Measurements from ENCODE around the gene ABRACL.

DNA sequence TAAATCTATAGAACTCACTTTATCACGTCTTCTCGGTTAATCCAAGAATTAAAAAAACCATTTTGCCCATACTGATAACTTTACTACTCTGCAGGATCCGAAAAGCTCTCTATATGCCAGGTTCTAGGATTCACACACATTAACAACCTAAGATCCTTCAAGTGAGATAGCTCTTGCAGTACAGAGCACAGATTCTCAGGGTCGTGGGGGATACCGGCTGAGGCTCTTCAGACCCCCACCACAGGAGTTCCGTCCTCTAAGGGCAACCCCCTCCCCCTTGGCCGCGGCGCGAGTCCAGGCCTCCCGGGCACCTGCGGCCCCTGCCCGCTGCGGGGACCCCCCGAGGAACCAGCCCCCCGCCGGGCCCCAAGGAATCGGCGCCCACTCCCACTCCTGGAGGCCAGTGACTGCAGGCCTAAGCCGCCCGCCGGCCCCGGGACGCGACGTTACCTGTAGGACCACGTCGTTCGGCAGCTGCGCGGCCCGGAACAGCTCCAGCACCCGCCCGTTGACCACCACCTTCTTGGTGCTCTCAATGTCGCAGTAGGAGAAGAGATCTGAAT, 41.4 kb upstream of the ABRACL start:
- TF ChIP-seq, protein P1, sequence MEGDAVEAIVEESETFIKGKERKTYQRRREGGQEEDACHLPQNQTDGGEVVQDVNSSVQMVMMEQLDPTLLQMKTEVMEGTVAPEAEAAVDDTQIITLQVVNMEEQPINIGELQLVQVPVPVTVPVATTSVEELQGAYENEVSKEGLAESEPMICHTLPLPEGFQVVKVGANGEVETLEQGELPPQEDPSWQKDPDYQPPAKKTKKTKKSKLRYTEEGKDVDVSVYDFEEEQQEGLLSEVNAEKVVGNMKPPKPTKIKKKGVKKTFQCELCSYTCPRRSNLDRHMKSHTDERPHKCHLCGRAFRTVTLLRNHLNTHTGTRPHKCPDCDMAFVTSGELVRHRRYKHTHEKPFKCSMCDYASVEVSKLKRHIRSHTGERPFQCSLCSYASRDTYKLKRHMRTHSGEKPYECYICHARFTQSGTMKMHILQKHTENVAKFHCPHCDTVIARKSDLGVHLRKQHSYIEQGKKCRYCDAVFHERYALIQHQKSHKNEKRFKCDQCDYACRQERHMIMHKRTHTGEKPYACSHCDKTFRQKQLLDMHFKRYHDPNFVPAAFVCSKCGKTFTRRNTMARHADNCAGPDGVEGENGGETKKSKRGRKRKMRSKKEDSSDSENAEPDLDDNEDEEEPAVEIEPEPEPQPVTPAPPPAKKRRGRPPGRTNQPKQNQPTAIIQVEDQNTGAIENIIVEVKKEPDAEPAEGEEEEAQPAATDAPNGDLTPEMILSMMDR (IDR thresholded peaks at IDR 0.05) = no peak
- no peak for TF ChIP-seq POLR2AphosphoS5 (IDR thresholded peaks at IDR 0.05; ENCODE audit: insufficient read depth in 1 of 2, low read depth in 1 of 2)
